HCT116 (cell line): ENCODE data around the gene THAP2. TPM values are rescaled to one million over a fixed set of nuclear protein-coding genes. Genes with fewer than 3 reads are reported as not detected.

ENCODE experiments used
- ATAC-seq: fragments of 200-7000 bp; cut with Tn5 transposase; 2 replicates; pipeline ENCODE4 v1.9.1; 2020; ENCODE audit warnings: mild to moderate bottlenecking, moderate library complexity
- BruUV-seq: library from RNA; stranded (reverse); fragments of 400-500 nt; replicated peaks from 2 replicates; lab custom pipeline; 2021; lab: Mats Ljungman, UMichigan
- CTCF ChIA-PET: fragments of 300-600 bp; sonication (Branson Sonifier 250); formaldehyde crosslinking; loops from one replicate; lab custom pipeline; 2021; ENCODE audit warnings: antibody characterized with exemption; lab: Charles Lee
- POLR2A ChIA-PET: fragments of 300-600, 350-600 bp; sonication (Branson Sonifier 250); formaldehyde crosslinking; loops from one replicate; lab custom pipeline; 2021; ENCODE audit warnings: antibody characterized with exemption; lab: Charles Lee
- RAD21 ChIA-PET, 2 experiments: fragments of 300-600 bp; sonication (Branson Sonifier 250); formaldehyde crosslinking; loops; one replicate each; lab custom pipeline; 2023; ENCODE audit warnings: low total read pairs in 2 of 2; ENCODE audit not compliant: uncharacterized antibody in 2 of 2, unreplicated experiment in 2 of 2, low non-redundant PET in 1 of 2; lab: Charles Lee
- DNase-seq: peaks from one replicate; pipeline ENCODE4 v3.0.0-alpha.2; 2010; ENCODE audit warnings: low read depth, low spot score
- H2AFZ ChIP-seq: fragments of 200-600 bp; shearing (Covaris generic), sonication (generic); 2 replicates; pipeline ENCODE4 v1.6.1; 2017; ENCODE audit warnings: low read depth, mixed run types, mixed read lengths, antibody characterized with exemption, low read length; ENCODE audit not compliant: poor library complexity, severe bottlenecking
- H3K27ac ChIP-seq: 2 replicates; pipeline ENCODE4 v1.5.1; 2012; ENCODE audit warnings: low read depth, low read length
- H3K27me3 ChIP-seq: fragments of 200-600 bp; sonication (generic); 2 replicates; pipeline ENCODE4 v1.6.1; 2016; ENCODE audit warnings: mixed run types, low read length, mixed read lengths; ENCODE audit not compliant: insufficient read depth
- H3K36me3 ChIP-seq, 2 experiments: fragments of 200-500 bp in 1 of 2; fragments of 200-600 bp in 1 of 2; sonication (Bioruptor generic) in 1 of 2; sonication (generic) in 1 of 2; 2 replicates each; pipeline versions ENCODE4 v1.5.1 to v1.6.1; 2014 to 2016; ENCODE audit warnings: low read length in 2 of 2, inconsistent platforms in 1 of 2, mixed read lengths in 1 of 2, mixed run types in 1 of 2; ENCODE audit not compliant: insufficient read depth in 2 of 2, control insufficient read depth in 1 of 2
- H3K4me1 ChIP-seq, 2 experiments: fragments of 200-600 bp in 1 of 2; sonication (generic) in 1 of 2; 2 replicates each; pipeline versions ENCODE4 v1.5.1 to v1.6.1; 2012 to 2017; ENCODE audit warnings: low read length in 2 of 2, inconsistent platforms in 1 of 2, mild to moderate bottlenecking in 1 of 2, mixed read lengths in 1 of 2, mixed run types in 1 of 2, moderate library complexity in 1 of 2; ENCODE audit not compliant: insufficient read depth in 2 of 2, control insufficient read depth in 1 of 2
- H3K4me2 ChIP-seq: fragments of 200-600 bp; sonication (generic); 2 replicates; pipeline ENCODE4 v1.6.1; 2017; ENCODE audit warnings: mixed run types, low read length, mixed read lengths
- H3K4me3 ChIP-seq, 2 experiments: fragments of 200-600 bp in 1 of 2; sonication (generic) in 1 of 2; replicated peaks in 1 of 2; 2 replicates each; pipeline ENCODE4 v1.5.1; 2011 to 2016; ENCODE audit warnings: low read length in 2 of 2, control low read depth in 1 of 2, low read depth in 1 of 2, mild to moderate bottlenecking in 1 of 2, mixed read lengths in 1 of 2, mixed run types in 1 of 2
- H3K79me2 ChIP-seq: fragments of 200-600 bp; sonication (generic); 2 replicates; pipeline ENCODE4 v1.6.1; 2017; ENCODE audit warnings: mild to moderate bottlenecking, mixed run types, low read length, moderate library complexity, mixed read lengths; ENCODE audit not compliant: insufficient read depth
- H3K9ac ChIP-seq: fragments of 200-600 bp; sonication (generic); 2 replicates; pipeline ENCODE4 v1.6.1; 2016; ENCODE audit warnings: low read length, mixed read lengths
- H3K9me2 ChIP-seq: fragments of 200-600 bp; sonication (generic), shearing (Covaris generic); 2 replicates; pipeline ENCODE4 v1.6.1; 2017; ENCODE audit warnings: mixed run types, mild to moderate bottlenecking, moderate library complexity; ENCODE audit not compliant: insufficient read depth
- H3K9me3 ChIP-seq, 2 experiments: fragments of 200-500 bp in 1 of 2; fragments of 200-600 bp in 1 of 2; sonication (Bioruptor generic) in 1 of 2; sonication (generic) in 1 of 2; 2 replicates each; pipeline ENCODE4 v1.6.1; 2014 to 2017; ENCODE audit warnings: low read length in 2 of 2, mixed read lengths in 2 of 2, inconsistent platforms in 1 of 2, low read depth in 1 of 2, mild to moderate bottlenecking in 1 of 2, mixed run types in 1 of 2, moderate library complexity in 1 of 2; ENCODE audit not compliant: control insufficient read depth in 1 of 2, insufficient read depth in 1 of 2
- H4K20me1 ChIP-seq: fragments of 200-600 bp; sonication (generic), shearing (Covaris generic); 2 replicates; pipeline ENCODE4 v1.6.1; 2017; ENCODE audit warnings: mixed run types, mild to moderate bottlenecking, moderate library complexity; ENCODE audit not compliant: insufficient read depth
- ATF3 ChIP-seq: IDR thresholded peaks from 2 replicates; pipeline ENCODE4 v1.6.1; 2012
- CBX3 ChIP-seq: IDR thresholded peaks from 2 replicates; pipeline ENCODE4 v1.6.1; 2012; ENCODE audit warnings: low read depth
- CTCF ChIP-seq, 3 experiments: fragments of 200-600 bp in 1 of 3; sonication (generic) in 1 of 3; IDR thresholded peaks in 2 of 3; conservative IDR thresholded peaks in 1 of 3; 2 replicates each; pipeline ENCODE4 v1.5.1; 2012 to 2017; ENCODE audit warnings: low read depth in 2 of 3, low read length in 2 of 3, antibody characterized with exemption in 1 of 3, borderline replicate concordance in 1 of 3, control low read depth in 1 of 3, mild to moderate bottlenecking in 1 of 3, mixed read lengths in 1 of 3, mixed run types in 1 of 3, moderate library complexity in 1 of 3; ENCODE audit not compliant: insufficient read depth in 1 of 3
- EGR1 ChIP-seq: IDR thresholded peaks from 2 replicates; pipeline ENCODE4 v1.6.1; 2012; ENCODE audit warnings: low read depth
- EZH2phosphoT487 ChIP-seq: fragments of 200-600 bp; IDR thresholded peaks from 2 replicates; pipeline ENCODE4 v1.6.1; 2018; ENCODE audit warnings: antibody characterized with exemption, borderline replicate concordance
- FOSL1 ChIP-seq: IDR thresholded peaks from 2 replicates; pipeline ENCODE4 v1.6.1; 2012; ENCODE audit warnings: low read depth
- JUND ChIP-seq: IDR thresholded peaks from 2 replicates; pipeline ENCODE4 v1.6.1; 2012
- POLR2A ChIP-seq: IDR thresholded peaks from 2 replicates; pipeline ENCODE4 v1.7.0; 2011; ENCODE audit warnings: borderline replicate concordance; ENCODE audit not compliant: insufficient read depth, insufficient read length; ENCODE audit errors: extremely low read depth
- POLR2AphosphoS5 ChIP-seq: IDR thresholded peaks from 2 replicates; pipeline ENCODE4 v1.6.1; 2011; ENCODE audit warnings: mild to moderate bottlenecking, low read depth, low read length, moderate library complexity
- SIN3A ChIP-seq: IDR thresholded peaks from 2 replicates; pipeline ENCODE4 v1.6.1; 2012; ENCODE audit warnings: low read depth
- SP1 ChIP-seq: IDR thresholded peaks from 2 replicates; pipeline ENCODE4 v1.6.1; 2012; ENCODE audit warnings: low read depth
- SRF ChIP-seq: IDR thresholded peaks from 2 replicates; pipeline ENCODE4 v1.6.1; 2012; ENCODE audit warnings: low read depth
- ZFX ChIP-seq: fragments of 450-650 bp; IDR thresholded peaks from 2 replicates; pipeline ENCODE4 v1.6.1; 2017
- ZNF274 ChIP-seq: fragments of 200-500 bp; sonication (Bioruptor generic); IDR thresholded peaks from 2 replicates; pipeline ENCODE4 v1.6.1; 2014; ENCODE audit warnings: mild to moderate bottlenecking, low read depth, low read length, inconsistent platforms
- intact Hi-C: fragments of 100-400 bp; cut with micrococcal nuclease; formaldehyde crosslinking; loops from 2 replicates; pipeline ENCODE4 v1.10.0; 2022
- total RNA-seq: library from RNA; stranded (reverse); gene quantifications from one replicate; pipeline ENCODE4 v1.2.1, GENCODE V29; 2021; ENCODE audit not compliant: unreplicated experiment
- TF ChIP-seq, protein P1 (sequence below): IDR thresholded peaks from 2 replicates; pipeline ENCODE4 v1.6.1; 2012
- TF ChIP-seq, protein P2 (sequence below): IDR thresholded peaks from 2 replicates; pipeline ENCODE4 v1.6.1; 2012; ENCODE audit warnings: low read depth

Gene THAP2
- total RNA-seq, 1 experiment from 2014 or later, result 3.7 TPM

DNA sequence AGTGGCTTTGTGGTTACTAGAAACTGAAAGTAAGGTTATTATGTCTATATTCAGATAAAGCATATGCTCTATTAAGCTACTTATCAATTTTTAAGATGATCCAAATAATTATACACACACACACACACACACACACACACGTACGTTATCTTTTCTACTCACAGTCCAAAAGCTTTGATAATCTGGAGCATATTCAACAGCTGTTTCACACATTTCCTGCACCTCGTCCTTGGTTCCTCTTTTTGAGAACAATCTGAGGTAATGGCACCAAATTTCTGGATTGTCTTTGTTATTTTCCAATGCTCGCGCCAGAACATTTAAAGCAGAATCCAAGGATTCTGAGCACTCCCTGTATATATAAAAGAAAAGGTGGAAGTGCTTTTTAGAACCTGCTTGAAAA lies 38.0 kb upstream of the THAP2 start:
- POLR2A ChIA-PET, result no interaction called here
- BruUV-seq, result no TSS peak
- H4K20me1 ChIP-seq, result no peaks in the 10 kb centered on the region
- no peak overlapping the region for H3K4me2 ChIP-seq
- no peak overlapping the region for H3K4me3 ChIP-seq
- CTCF ChIA-PET, result interaction anchor here (0.5 to 2.9 kb wide), 2 partner anchors 8 to 10 kb away, joined by 3 to 19 read pairs; no protein-coding TSS in a partner anchor
- H3K4me1 ChIP-seq, result no peaks in the 10 kb centered on the region
- TF ChIP-seq CBX3, result no peak
- TF ChIP-seq ZFX, result no peak
- no peak for TF ChIP-seq SIN3A
- no peak for TF ChIP-seq CTCF (IDR thresholded peaks at IDR 0.05 in 2 of 3, conservative IDR thresholded peaks at IDR 0.05 in 1 of 3; ENCODE audit: borderline replicate concordance in 1 of 3, insufficient read depth in 1 of 3, low read depth in 2 of 3, low read length in 2 of 3)
- TF ChIP-seq ATF3, result no peak
- no peak for TF ChIP-seq EGR1
- TF ChIP-seq, protein P1, sequence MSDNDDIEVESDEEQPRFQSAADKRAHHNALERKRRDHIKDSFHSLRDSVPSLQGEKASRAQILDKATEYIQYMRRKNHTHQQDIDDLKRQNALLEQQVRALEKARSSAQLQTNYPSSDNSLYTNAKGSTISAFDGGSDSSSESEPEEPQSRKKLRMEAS, result no peak
- TF ChIP-seq JUND, result no peak
- no peak for TF ChIP-seq ZNF274
- TF ChIP-seq, protein P2, sequence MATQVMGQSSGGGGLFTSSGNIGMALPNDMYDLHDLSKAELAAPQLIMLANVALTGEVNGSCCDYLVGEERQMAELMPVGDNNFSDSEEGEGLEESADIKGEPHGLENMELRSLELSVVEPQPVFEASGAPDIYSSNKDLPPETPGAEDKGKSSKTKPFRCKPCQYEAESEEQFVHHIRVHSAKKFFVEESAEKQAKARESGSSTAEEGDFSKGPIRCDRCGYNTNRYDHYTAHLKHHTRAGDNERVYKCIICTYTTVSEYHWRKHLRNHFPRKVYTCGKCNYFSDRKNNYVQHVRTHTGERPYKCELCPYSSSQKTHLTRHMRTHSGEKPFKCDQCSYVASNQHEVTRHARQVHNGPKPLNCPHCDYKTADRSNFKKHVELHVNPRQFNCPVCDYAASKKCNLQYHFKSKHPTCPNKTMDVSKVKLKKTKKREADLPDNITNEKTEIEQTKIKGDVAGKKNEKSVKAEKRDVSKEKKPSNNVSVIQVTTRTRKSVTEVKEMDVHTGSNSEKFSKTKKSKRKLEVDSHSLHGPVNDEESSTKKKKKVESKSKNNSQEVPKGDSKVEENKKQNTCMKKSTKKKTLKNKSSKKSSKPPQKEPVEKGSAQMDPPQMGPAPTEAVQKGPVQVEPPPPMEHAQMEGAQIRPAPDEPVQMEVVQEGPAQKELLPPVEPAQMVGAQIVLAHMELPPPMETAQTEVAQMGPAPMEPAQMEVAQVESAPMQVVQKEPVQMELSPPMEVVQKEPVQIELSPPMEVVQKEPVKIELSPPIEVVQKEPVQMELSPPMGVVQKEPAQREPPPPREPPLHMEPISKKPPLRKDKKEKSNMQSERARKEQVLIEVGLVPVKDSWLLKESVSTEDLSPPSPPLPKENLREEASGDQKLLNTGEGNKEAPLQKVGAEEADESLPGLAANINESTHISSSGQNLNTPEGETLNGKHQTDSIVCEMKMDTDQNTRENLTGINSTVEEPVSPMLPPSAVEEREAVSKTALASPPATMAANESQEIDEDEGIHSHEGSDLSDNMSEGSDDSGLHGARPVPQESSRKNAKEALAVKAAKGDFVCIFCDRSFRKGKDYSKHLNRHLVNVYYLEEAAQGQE, result no peak
- no peak for TF ChIP-seq POLR2AphosphoS5
- no peak for TF ChIP-seq SP1
- no peak for TF ChIP-seq EZH2phosphoT487
- no peak for TF ChIP-seq SRF
- no peak for TF ChIP-seq FOSL1
- no peak for TF ChIP-seq POLR2A
- DNase-seq (no peak), ATAC-seq (no peak)
- H3K27me3 ChIP-seq, result no peaks in the 10 kb centered on the region
- intact Hi-C loops, result no loop called here
- H3K9me2 ChIP-seq, result no peaks in the 10 kb centered on the region
- no peak overlapping the region for H2AFZ ChIP-seq
- H3K9me3 ChIP-seq, result no peaks in the 10 kb centered on the region
- no peak overlapping the region for H3K9ac ChIP-seq
- H3K79me2 ChIP-seq, result peaks cover 11% of the 10 kb centered on the region
- H3K36me3 ChIP-seq, result peaks cover 63 to 68% of the 10 kb centered on the region in 2 experiments
- RAD21 ChIA-PET, result no interaction called here
- no peak overlapping the region for H3K27ac ChIP-seq
